Left cardiac atrium (tissue), 4 donors: Measurements from ENCODE around the gene ZNF766. TPM values are rescaled to one million over a fixed set of nuclear protein-coding genes. Genes with fewer than 3 reads are reported as not detected.
"Not testable (repeated sequence)": the region's sequence is repeated elsewhere in the genome, so short reads cannot be mapped to it uniquely, and the experiment has no call there.

Experiments
- ATAC-seq, 2 donors: fragments of 200-7000 bp; cut with Tn5 transposase; one replicate each; pipeline ENCODE4 v1.9.1; 2020; ENCODE audit warnings: mild to moderate bottlenecking in 2 of 2, moderate library complexity in 2 of 2
- DNase-seq: peaks from one replicate; pipeline ENCODE4 v3.0.0-alpha.2; 2020
- intact Hi-C, 2 donors: fragments of 100-400 bp; cut with DNase I; formaldehyde crosslinking; loops; one replicate each; pipeline versions ENCODE4 v1.14.1 to v1.15.1; 2022 to 2023
- total RNA-seq, 2 donors: library from RNA; stranded (reverse); fragmentation: NEBNext Ultra II Directional; extraction: Animal tissue kit (Norgen Biotek cat#: 25700); gene quantifications; one replicate each; pipeline ENCODE4 v1.2.1, GENCODE V29; 2021
- donor health status: DM: no; HTN: yes; CAD: no.
- donor health status: DM: no; HTN: yes; CAD: no; lungs with severe emphysema.
- donor health status: DM: yes; HTN: yes; CAD: no.
- donor health status: Dilated cardiomyopathy.

Gene ZNF766
- total RNA-seq, 2 donors from 2014 or later = 12.5 to 14.1 TPM

DNA sequence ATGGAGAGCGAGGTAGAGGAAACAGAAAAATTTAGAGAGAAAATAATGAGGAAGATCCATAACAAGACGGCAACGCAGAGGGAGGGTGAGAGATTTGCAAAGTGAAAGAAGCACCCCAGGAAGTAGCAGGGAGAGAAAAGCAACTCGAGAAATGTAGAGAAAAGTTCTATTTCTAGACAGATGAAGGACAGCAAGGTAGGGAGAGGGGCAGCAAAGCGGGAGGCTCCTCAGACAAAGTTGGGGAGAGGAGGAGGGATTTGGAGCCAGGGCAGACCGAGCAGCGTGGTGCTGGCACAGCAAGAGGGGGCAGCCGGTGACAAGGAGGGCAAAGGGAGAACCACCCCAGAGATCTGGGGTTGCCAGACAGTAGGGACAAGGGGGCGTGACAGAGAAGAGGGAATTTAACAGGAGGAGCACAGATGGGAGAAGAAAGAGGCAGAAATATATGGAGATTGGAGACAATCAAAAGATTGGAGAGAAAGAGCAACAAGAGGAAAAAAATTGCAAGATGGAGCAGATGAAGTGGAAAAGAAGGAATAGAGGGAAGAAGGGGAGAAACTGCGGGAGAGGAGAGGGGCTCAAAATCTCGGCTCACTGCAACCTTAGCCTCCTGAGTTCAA lies 989 bp downstream of the ZNF766 start:
- ATAC-seq (peak; percentile 25 to 32), DNase-seq (peak; percentile 27)

DNA sequence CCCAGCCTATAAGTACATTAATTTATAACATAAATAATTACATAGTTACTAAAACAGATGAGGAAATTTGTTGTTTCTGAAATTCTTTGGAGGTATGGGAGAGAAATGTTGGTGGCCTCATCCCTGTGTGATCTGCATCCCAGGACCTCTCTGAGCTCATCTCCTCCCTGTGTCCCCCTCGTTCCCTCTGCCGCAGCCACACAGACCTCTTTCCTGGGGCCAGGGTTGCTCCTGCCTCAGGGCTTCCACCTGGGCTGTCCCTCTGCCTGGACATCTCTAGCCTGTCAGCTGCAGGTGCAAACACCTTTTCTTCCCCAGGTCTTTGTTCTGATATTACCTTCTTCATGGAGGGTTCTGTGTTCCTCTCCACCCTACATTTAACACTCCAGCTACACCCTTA lies 3.9 kb downstream of the ZNF766 start:
- intact Hi-C loops = no loop called here
- ATAC-seq (no peak), DNase-seq (no peak)

More for the DNA sequence above, 989 bp downstream of the ZNF766 start:
- intact Hi-C loops = no loop called here

GRCh38 chr19:52274191-52274590 lies 4.8 kb downstream of the ZNF766 start:
- ATAC-seq = no peak
- no peak for DNase-seq
- intact Hi-C loops = no loop called here

- no peak for DNase-seq
- ATAC-seq = no peak
- intact Hi-C loops = no loop called here
Observed at GRCh38 chr19:52275988-52276387, 6.6 kb downstream of the ZNF766 start.

GRCh38 chr19:52277471-52277870 lies 8.1 kb downstream of the ZNF766 start:
- DNase-seq (no peak), ATAC-seq (no peak)
- intact Hi-C loops = no loop called here

GRCh38 chr19:52286256-52286655 lies 16.9 kb downstream of the ZNF766 start:
- intact Hi-C loops = no loop called here
- ATAC-seq = no peak
- DNase-seq = no peak

DNA sequence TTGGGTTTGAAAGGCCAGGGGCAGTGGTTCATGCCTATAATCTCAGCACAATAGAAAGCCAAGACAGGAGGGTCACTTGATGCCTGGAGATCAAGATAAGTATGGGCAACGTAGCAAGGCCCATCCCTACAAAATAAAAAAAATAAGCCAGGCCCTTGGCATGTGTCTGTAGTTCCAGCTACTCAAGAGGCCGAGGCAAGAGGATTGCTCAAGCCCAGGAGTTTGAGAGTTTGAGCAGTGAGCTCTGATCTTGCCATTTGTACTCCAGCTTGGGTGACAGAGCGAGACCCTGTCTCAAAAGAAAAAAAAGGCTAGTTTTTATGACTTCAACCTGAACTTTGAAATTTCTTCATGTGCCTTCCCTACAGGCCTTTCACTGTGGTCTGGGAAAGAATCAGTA lies 22.4 kb downstream of the ZNF766 start:
- ATAC-seq (no peak), DNase-seq (no peak)
- intact Hi-C loops = no loop called here

GRCh38 chr19:52292946-52293345 lies 23.6 kb downstream of the ZNF766 start:
- DNase-seq, intact Hi-C loops, ATAC-seq: not testable (repeated sequence)

DNA sequence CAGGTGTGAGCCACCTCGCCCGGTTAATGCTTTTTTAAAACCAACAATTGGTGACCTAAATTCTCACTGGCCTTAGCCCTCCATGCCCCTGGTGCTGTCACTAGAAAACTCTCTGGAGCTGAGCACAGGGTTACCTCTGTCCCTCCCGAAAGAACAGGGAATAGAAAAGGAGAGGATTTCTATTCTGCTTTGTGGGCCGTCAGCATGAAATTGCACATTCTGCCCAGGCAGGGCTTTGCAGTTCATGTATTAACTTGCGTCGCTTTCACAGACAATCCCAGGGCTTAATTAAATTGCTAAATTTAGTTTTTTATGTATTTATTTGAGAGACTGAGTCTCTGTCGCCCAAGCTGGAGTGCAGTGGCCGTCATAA lies 27.0 kb downstream of the ZNF766 start:
- no peak for DNase-seq
- peak in 1 of 2 donors; percentile 4 for ATAC-seq
- intact Hi-C loops = no loop called here

DNA sequence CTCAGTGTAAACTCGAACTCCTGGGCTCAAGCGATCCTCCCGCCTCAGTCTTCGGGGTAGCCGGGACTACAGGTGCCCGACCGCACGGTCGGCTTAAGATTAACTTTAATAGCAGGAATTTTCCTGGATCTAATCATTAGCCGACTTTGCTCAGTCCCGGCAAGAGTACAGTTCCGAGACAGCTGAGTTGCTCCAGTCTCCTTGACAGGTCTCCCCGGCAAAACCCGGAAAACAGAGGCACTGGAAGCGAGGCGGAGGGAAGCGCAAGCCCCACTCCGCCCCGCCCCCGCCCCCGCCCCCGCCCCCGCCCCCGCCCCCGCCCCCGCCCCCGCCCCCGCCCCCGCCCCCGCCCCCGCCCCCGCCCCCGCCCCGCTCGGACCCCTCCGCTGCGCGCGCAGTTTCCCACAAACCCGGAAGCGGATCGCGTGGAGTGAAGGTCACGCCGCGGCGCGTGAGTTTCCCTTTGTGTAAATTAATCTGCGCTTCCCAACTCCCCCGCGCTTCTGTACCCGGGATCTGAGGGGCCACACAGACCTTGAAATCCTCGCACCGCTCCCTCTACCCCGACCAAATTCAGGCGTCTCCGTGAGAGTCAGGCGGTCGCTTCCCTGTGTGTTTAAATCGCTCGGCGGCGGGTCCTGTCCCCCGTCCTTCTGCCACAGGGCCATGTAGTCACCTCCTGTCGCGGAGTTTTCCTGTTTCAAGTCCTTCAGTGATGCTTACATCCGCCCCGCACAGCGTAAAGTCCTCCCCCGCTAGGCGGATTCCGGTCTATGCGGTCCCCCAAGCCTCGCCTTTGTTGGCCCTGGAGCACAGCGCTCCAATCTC lies 27.6 kb downstream of the ZNF766 start, which contains the start of gene ZNF480:
Gene ZNF480 (plus strand): TSS at position 397 of the 828 bp plus-strand sequence. CDS start 3,244 bp downstream, outside the sequence.
- ATAC-seq = peak; percentile 89 to 91
- DNase-seq = peak; percentile 90
- intact Hi-C loops = no loop called here

- DNase-seq (no peak), ATAC-seq (peak in 1 of 2 donors; percentile 17)
- intact Hi-C loops = no loop called here
Observed at GRCh38 chr19:52297601-52298364, 28.4 kb downstream of the ZNF766 start.

GRCh38 chr19:52307275-52307674 lies 37.9 kb downstream of the ZNF766 start:
- DNase-seq (no peak), ATAC-seq (no peak)
- intact Hi-C loops = no loop called here

DNA sequence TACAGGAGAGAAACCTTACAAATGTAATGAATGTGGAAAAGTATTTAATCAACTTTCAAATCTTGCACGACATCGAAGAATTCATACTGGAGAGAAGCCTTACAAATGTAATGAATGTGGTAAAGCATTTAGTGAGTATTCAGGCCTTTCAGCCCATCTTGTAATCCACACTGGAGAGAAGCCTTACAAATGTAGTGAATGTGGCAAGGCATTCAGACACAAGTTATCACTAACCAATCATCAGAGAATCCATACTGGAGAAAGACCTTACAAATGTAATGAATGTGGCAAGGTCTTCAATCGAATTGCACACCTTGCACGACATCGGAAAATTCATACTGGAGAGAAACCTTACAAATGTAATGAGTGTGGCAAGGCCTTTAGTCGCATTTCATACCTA lies 53.0 kb downstream of the ZNF766 start:
- no peak for ATAC-seq
- no peak for DNase-seq
- intact Hi-C loops = no loop called here

DNA sequence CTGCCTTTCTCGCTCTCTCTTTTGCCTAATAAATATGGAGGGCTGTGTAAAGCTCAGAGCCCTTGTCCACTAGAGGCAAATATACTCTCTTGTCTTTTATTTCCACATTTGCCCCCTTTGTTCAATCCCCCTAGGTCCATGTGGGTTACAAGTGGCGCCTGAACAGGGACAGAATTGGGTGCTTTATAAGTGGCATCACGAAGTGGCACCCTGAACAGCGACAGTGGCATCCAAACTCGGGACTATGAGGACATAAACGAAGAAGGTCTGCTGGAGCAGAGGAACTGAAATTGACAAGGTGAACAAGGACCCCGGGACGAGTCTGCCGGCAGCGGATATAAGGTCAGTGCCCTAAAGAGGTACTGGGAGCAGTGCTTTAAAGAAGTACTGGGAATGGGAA lies 62.4 kb downstream of the ZNF766 start:
- intact Hi-C loops = no loop called here
- DNase-seq (no peak), ATAC-seq (no peak)

DNA sequence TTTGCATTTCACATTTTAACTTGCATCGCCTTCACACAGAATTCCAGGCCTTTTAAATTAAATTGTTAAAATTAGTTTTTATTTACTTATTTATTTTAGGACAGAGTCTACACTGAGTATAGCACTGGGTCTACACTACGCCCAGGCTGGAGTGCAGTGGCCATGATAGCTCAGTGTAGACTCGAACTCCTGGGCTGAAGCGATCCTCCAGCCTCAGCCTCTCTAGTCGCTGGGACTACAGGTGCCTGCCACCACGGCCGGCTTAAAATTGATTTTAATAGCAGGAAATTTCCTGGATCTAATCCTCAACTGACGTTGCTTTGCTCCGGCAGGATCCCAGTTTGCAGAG lies 66.4 kb downstream of the ZNF766 start:
- intact Hi-C loops = no loop called here
- DNase-seq = no peak
- ATAC-seq = peak; percentile 21 to 40

GRCh38 chr19:52336117-52336790 lies 66.9 kb downstream of the ZNF766 start, which contains the start of gene ZNF610:
Gene ZNF610, plus strand, starts transcription at chr19:52336243. Its CDS starts 12,930 bp downstream, at chr19:52349173.
- intact Hi-C loops = no loop called here

GRCh38 chr19:52336791-52337381 lies 67.5 kb downstream of the ZNF766 start:
- no peak for DNase-seq
- intact Hi-C loops = no loop called here
- ATAC-seq = no peak

More at GRCh38 chr19:52336117-52336790, 66.9 kb downstream of the ZNF766 start, which contains the start of gene ZNF610:
- ATAC-seq (peak; percentile 100), DNase-seq (peak; percentile 93)

DNA sequence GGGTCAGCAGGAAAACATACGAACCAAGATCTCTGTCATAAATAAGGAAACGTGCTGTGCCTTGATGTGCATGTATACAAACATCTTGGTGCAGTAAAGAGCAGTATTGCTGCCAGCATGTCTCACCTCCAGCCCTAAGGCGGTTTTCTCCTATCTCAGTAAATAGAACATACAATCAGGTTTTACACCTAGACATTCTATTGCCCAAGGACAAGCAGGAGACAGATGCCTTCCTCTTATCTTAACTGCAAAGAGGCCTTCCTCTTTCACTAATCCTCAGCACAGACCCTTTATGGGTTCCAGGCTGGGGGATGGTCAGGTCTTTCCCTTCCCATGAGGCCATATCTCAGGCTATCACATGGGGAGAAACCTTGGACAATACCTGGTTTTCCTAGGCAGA lies 69.6 kb downstream of the ZNF766 start:
- ATAC-seq, intact Hi-C loops, DNase-seq: not testable (repeated sequence)

DNA sequence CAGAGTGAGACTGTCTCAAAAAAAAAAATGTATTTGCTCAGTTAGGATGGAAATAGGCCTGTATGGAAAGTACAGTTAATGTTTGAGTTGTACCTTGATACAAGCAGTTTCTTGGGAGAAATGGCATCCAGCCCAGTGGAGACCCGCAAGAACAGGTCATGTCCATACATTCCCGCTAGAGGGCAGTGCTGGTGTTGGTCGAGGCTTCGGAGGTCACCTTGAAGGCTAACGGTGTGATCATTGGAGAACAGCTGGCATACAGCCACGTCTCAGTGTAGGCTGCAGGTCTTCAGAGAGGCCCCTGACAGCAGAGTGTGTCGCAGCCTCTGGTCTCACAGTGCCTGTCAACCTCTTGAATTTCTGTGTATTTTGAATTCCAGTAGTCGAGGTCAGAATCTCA lies 74.2 kb downstream of the ZNF766 start:
- ATAC-seq = peak; percentile 57 to 70
- intact Hi-C loops = no loop called here
- peak; percentile 70 for DNase-seq
